ENCODE measurements around the gene NOX5.

GRCh38 chr15:68999091-68999490 is 15.4 kb upstream of the NOX5 start:
- TF ChIP-seq, protein P1, sequence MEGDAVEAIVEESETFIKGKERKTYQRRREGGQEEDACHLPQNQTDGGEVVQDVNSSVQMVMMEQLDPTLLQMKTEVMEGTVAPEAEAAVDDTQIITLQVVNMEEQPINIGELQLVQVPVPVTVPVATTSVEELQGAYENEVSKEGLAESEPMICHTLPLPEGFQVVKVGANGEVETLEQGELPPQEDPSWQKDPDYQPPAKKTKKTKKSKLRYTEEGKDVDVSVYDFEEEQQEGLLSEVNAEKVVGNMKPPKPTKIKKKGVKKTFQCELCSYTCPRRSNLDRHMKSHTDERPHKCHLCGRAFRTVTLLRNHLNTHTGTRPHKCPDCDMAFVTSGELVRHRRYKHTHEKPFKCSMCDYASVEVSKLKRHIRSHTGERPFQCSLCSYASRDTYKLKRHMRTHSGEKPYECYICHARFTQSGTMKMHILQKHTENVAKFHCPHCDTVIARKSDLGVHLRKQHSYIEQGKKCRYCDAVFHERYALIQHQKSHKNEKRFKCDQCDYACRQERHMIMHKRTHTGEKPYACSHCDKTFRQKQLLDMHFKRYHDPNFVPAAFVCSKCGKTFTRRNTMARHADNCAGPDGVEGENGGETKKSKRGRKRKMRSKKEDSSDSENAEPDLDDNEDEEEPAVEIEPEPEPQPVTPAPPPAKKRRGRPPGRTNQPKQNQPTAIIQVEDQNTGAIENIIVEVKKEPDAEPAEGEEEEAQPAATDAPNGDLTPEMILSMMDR (IDR thresholded peaks at IDR 0.05 in 8 of 11, conservative IDR thresholded peaks at IDR 0.05 in 3 of 11) = no peak
- no peak for TF ChIP-seq POLR2AphosphoS5 (IDR thresholded peaks at IDR 0.05)
